ENCODE data around the gene CDC7. TPM values are rescaled to one million over a fixed set of nuclear protein-coding genes. Genes with fewer than 3 reads are reported as not detected.

Gene CDC7
- total RNA-seq, 2 experiments from 2014 or later = 28.0 to 30.3 TPM

DNA sequence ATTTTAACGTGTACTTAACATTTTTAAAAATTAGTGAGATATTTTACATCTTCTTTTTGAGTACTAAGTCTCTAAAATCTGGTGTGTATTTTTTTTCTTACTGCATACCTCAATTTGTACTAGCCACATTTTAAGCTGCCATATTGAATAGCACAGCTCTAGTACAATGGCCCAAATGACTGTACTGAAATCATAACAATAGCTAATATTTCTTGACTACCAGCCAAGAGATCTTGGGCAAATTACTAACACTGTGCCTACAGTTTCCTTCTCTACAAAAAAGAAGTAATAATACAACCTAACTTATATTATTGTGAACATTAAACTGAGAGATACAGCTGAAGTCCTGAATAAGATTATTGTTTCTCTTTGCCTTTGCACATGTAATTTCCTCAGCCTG, 57.2 kb downstream of the CDC7 start:
- DNase-seq (no peak), ATAC-seq (no peak)
- peaks cover 70% of the 10 kb centered on the region for H3K4me1 Mint-ChIP-seq (ENCODE audit: low read depth)
- peaks cover 2% of the 10 kb centered on the region for H3K9me3 Mint-ChIP-seq
- H3K27ac Mint-ChIP-seq = no peak overlapping the region
- no peaks in the 10 kb centered on the region for H3K27me3 Mint-ChIP-seq
- POLR2A ChIA-PET = interaction anchor here (0.6 kb wide), 2 partner anchors 33 to 348 kb away, joined by 3 to 5 read pairs; no protein-coding TSS in a partner anchor
- TF ChIP-seq, protein P1, sequence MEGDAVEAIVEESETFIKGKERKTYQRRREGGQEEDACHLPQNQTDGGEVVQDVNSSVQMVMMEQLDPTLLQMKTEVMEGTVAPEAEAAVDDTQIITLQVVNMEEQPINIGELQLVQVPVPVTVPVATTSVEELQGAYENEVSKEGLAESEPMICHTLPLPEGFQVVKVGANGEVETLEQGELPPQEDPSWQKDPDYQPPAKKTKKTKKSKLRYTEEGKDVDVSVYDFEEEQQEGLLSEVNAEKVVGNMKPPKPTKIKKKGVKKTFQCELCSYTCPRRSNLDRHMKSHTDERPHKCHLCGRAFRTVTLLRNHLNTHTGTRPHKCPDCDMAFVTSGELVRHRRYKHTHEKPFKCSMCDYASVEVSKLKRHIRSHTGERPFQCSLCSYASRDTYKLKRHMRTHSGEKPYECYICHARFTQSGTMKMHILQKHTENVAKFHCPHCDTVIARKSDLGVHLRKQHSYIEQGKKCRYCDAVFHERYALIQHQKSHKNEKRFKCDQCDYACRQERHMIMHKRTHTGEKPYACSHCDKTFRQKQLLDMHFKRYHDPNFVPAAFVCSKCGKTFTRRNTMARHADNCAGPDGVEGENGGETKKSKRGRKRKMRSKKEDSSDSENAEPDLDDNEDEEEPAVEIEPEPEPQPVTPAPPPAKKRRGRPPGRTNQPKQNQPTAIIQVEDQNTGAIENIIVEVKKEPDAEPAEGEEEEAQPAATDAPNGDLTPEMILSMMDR (IDR thresholded peaks at IDR 0.05) = no peak
- H3K36me3 Mint-ChIP-seq (ENCODE audit: low read depth) = no peaks in the 10 kb centered on the region
- CTCF ChIA-PET = interaction anchor here (0.8 to 1.2 kb wide), 3 partner anchors 45 to 248 kb away, joined by 3 read pairs; no protein-coding TSS in a partner anchor
- H3K4me3 Mint-ChIP-seq = no peak overlapping the region
- intact Hi-C loops (cut with micrococcal nuclease) = loop anchor here (5.0 to 10.0 kb wide), 4 partner anchors 34 to 247 kb away; no protein-coding TSS in a partner anchor

GRCh38 chr1:91559046-91559750, 58.5 kb downstream of the CDC7 start:
- Mint-ChIP-seq H3K27me3 (no peaks in the 10 kb centered on the region), H3K9me3 (peaks cover 7% of the 10 kb centered on the region), H3K4me1 (ENCODE audit: low read depth) (peaks cover 62% of the 10 kb centered on the region), H3K27ac (peak overlapping the region; percentile 13), H3K36me3 (ENCODE audit: low read depth) (no peaks in the 10 kb centered on the region), H3K4me3 (no peak overlapping the region)
- intact Hi-C loops (cut with micrococcal nuclease) = loop anchor here (5.0 to 10.0 kb wide), 4 partner anchors 33 to 246 kb away; no protein-coding TSS in a partner anchor
- ATAC-seq = no peak
- POLR2A ChIA-PET = interaction anchor here (0.6 to 0.8 kb wide), 3 partner anchors 10 to 140 kb away, joined by 3 read pairs; no protein-coding TSS in a partner anchor
- DNase-seq = no peak
- TF ChIP-seq, protein P1 (IDR thresholded peaks at IDR 0.05) = no peak
- CTCF ChIA-PET = interaction anchor here (1.3 kb wide), 1 partner anchor 59 kb away, joined by 3 read pairs; no protein-coding TSS in a partner anchor

GRCh38 chr1:91559838-91560565, 59.4 kb downstream of the CDC7 start:
- intact Hi-C loops (cut with micrococcal nuclease) = loop anchor here (5.0 to 10.0 kb wide), 4 partner anchors 32 to 245 kb away; no protein-coding TSS in a partner anchor
- Mint-ChIP-seq H3K36me3 (ENCODE audit: low read depth) (no peaks in the 10 kb centered on the region), H3K4me3 (no peak overlapping the region), H3K27ac (peak overlapping the region; percentile 64), H3K4me1 (ENCODE audit: low read depth) (peaks cover 54% of the 10 kb centered on the region), H3K27me3 (no peaks in the 10 kb centered on the region), H3K9me3 (peaks cover 8% of the 10 kb centered on the region)
- DNase-seq = peak; percentile 15
- no peak for ATAC-seq
- TF ChIP-seq, protein P1 (IDR thresholded peaks at IDR 0.05) = no peak
- ChIA-PET POLR2A (interaction anchor here (0.7 to 0.8 kb wide), 2 partner anchors 9 to 19 kb away, joined by 3 read pairs; no protein-coding TSS in a partner anchor), CTCF (interaction anchor here (1.3 kb wide), 1 partner anchor 58 kb away, joined by 3 read pairs; no protein-coding TSS in a partner anchor)

DNA sequence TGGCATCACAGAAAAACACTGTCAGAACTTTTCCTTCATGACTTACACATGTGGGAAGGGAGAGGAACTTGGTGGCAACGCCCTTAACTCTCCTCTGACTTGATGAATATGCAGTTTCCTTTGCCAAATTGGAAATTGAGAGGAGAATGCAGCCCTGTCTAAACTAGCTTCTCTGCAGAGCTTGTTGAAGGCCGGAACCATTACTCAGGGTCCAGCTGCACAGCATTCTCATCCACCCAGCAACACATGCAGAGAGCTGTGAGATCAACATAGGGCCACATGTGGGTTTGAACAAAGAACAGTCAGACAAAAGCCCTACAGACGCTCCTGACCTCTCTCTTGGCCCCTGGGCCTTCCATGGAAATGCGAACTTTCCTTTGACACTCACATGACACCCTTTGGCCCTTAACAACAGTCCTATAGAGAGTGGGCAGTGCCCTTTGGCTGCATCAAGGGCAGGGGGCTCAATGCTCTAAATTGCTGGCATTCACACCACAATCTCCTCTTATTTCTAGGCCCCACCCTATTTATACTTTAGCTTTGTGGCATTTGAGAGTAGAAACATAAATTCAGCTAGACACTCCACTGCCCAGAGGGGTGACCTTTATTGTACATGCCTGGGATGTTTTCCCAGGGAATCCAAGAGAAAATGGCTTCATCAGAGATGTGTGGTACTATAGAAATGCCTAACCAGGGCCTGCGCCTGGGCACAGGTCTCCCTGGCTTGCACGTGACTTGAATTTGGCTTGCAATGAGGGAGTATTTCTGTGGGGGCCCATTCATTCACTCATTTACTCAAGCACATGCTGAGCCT, 64.4 kb downstream of the CDC7 start:
- Mint-ChIP-seq H3K4me3 (no peak overlapping the region), H3K27me3 (no peaks in the 10 kb centered on the region), H3K4me1 (ENCODE audit: low read depth) (peaks cover 20% of the 10 kb centered on the region), H3K9me3 (peaks cover 8% of the 10 kb centered on the region), H3K36me3 (ENCODE audit: low read depth) (no peaks in the 10 kb centered on the region), H3K27ac (no peak overlapping the region)
- ChIA-PET POLR2A (no interaction called here), CTCF (interaction anchor here (0.8 kb wide), 1 partner anchor 319 kb away, joined by 3 read pairs; no protein-coding TSS in a partner anchor)
- DNase-seq = no peak
- TF ChIP-seq, protein P1 (IDR thresholded peaks at IDR 0.05) = no peak
- intact Hi-C loops (cut with micrococcal nuclease) = no loop called here
- ATAC-seq = no peak
